ENCODE results near the gene SIL1.
"Not testable (repeated sequence)": the region's sequence is repeated elsewhere in the genome, so short reads cannot be mapped to it uniquely, and the experiment has no call there.

SIL1 gene

DNA sequence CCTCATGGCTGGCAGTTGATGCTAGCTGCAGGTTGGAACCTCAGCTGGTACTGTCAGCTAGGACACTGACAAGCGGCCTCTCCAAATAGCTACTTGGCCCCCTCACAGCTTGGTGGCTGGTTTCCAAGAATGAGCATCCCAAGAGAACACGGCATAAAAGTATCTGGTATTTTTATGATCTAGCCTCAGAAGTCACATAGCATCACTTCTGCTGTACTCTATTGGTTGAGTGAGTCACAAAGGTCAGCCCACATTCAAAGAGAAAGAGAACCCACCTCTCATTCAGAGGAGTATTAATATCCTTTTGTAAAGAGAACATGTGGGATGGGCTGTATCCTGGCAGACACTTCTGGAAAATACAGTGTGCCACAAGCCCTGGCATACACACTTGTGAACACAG is 6.0 kb upstream of the SIL1 start:
- DNase-seq (ENCODE audit: low read depth in 2 of 2), result no peak

- DNase-seq (ENCODE audit: low read depth in 2 of 2), result no peak
Observed at GRCh38 chr5:139199321-139199720, 1.2 kb upstream of the SIL1 start.

GRCh38 chr5:139196296-139196956 is 1.7 kb downstream of the SIL1 start:
- DNase-seq (ENCODE audit: low read depth in 2 of 2), result no peak

DNA sequence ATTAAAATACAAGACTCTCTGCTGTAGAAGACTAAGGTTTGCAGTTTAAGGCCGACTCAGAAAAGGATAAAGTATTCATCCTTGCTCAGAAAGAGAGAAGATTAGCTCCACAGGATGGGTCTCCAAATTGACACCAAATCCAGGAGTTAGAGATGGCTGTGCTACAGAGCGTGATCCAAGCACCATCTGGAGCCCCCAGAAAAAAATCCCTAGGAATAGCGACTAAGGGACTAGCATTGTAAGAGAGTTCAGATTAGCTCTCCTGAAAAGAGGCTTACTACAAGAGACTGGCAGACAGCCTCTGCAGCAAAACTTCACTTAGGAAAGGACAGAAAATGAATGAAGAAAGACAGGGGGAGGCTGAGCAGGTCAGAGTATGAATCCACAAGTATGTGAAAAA is 3.7 kb downstream of the SIL1 start:
- DNase-seq (ENCODE audit: low read depth in 2 of 2), result no peak

DNA sequence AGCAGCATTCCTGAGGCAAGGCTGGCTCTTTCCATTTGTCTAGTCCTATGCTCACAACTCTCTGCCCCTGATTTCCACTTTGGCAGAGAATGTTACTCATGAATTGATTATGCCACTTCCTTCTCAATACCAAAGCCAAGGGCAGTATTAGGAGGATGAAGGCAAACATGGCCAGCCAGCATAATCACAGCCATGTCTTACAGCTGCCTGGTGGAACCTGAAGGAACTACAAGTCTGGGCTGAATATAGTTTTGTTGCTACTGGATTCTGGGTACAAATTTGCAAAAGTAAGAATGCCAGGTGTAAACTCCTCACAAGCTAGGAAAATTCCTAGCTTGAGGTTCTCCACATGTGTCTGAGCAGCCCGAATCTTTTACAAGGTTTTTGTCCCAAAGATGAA is 4.2 kb downstream of the SIL1 start:
- DNase-seq (ENCODE audit: low read depth in 2 of 2), result no peak

GRCh38 chr5:139192906-139193305 is 5.3 kb downstream of the SIL1 start:
- not testable (repeated sequence) for DNase-seq (ENCODE audit: low read depth in 2 of 2)

GRCh38 chr5:139191954-139192353 is 6.2 kb downstream of the SIL1 start:
- DNase-seq (ENCODE audit: low read depth in 2 of 2), result not testable (repeated sequence)

DNA sequence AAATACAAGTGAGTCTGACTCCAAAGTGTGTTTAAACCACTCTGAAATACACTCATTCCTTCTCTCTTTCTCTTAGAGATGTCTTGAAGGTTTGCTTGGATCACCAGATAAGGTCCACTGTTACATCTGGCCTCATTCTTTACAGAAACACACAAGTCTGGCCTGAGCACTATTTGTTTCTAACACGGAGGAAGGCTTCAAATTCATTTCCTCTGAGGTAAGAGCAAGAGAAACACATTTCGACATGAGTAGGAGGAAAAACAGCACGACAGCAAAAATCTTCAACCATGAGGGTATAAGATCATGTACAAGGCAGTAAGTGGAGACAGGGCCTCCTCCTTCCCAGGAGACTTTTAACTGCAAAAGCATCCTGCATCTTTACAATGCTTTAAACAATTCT is 8.0 kb downstream of the SIL1 start:
- no peak for DNase-seq (ENCODE audit: low read depth in 2 of 2)

DNA sequence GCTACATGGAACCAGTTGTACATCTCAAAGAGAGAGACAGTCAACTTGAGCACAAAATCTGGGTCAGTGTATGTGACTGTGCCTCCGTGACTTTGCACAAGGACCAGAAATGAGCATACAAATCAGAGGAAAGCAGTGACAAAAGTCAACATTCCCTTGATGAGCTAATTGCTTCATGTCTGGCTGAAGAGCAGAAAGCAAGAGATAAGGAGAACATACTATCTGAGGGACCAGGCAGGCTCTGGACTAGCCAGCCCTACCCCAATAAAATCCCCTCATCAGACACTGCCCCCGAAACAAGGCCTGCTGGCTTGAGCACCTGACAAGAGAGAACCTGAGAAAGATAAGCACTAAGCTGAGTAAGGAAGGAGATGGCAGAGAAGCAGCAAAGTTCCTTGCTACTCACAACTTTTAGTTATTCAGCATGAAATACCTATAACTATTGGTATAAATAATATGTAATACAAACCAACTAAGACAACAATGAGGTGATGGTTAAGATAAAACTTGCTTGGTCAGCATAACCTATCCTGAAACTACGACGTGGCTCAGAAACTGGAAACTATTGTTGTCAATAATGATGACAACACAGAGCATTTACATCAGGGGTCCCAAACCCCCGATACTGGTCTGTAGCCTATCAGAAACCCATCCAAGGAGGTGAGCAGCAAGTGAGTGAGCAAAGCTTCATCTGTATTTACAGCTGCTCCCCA is 9.5 kb downstream of the SIL1 start:
- no peak for DNase-seq (ENCODE audit: low read depth in 2 of 2)

DNA sequence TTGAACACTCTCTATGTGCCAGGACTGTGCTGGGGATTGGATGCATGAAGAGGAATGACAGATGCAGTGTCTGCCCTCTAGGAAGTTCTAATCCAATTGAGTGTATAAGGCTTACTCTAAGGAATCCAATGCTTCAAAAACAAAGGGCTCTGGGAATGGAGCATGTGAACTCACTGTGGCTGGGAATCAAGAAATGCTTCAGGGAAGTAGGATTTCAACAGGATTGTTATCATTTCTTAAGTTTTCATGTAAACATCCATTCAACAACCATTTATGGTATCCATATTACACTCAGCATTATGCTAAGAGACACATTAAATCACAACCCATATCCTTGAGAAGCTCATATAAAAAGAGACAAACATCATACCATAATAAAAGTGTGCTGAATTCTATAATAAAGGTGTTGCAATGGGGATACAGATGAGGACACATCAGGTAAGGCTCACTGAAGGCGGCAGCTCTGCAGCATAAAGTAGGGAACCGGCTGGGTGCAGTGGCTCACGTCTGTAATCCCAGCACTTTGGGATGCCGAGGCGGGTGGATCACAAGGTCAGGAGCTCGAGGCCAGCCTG is 11.3 kb downstream of the SIL1 start:
- DNase-seq (ENCODE audit: low read depth in 2 of 2), result no peak

DNA sequence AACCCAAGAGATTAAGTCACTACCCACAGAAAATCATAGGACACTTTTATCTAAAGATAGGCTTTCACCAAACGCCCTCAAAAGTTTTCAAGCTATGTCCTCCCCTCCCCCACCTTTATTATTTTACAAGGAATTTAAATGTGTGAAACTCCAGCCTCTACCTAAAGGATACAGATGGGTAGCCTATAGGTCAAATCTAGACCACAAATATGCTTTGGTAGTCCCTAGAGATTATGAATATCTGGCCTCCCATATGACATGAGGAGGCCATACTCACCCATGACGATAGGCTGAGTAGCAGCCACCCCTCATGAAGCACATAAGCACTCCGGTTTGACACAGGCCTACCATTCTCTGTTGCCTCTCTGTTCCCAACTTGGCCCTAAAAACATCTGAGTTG is 11.9 kb downstream of the SIL1 start:
- DNase-seq (ENCODE audit: low read depth in 2 of 2), result no peak

GRCh38 chr5:139185589-139185988 is 12.6 kb downstream of the SIL1 start:
- no peak for DNase-seq (ENCODE audit: low read depth in 2 of 2)

GRCh38 chr5:139183502-139183901 is 14.7 kb downstream of the SIL1 start:
- no peak for DNase-seq (ENCODE audit: low read depth in 2 of 2)

- no peak for DNase-seq (ENCODE audit: low read depth in 2 of 2)
Observed at GRCh38 chr5:139182528-139183296, 15.5 kb downstream of the SIL1 start.

DNA sequence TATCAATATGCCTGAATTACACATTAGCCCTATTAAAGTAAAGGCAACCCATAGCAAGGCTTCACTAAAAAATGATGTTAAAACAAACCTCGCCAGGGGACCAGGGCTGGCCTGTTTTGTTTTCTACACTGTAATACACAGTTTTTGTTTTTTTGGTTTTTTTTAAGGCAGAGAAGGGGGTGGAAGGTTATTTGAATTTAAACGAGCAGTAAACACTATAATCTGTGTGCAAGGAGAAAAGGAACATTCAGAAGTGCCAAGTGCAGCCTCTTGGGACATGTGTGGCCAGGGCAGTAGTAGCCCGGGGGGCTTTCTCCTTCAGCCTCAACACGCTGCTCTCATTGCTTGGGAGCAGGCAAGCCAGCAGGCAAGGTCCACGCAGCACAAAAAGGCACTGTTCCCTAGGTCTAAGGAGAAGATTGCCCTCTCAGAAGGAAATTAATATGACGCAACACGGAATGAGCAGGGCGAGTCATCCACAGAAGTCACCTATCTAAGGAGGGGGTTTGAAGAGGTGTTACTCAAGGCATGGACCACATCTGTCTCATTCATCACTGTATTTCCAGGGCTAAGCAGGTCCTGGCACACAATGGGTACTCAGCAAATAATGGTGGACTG is 16.2 kb downstream of the SIL1 start:
- DNase-seq (ENCODE audit: low read depth in 2 of 2), result no peak

DNA sequence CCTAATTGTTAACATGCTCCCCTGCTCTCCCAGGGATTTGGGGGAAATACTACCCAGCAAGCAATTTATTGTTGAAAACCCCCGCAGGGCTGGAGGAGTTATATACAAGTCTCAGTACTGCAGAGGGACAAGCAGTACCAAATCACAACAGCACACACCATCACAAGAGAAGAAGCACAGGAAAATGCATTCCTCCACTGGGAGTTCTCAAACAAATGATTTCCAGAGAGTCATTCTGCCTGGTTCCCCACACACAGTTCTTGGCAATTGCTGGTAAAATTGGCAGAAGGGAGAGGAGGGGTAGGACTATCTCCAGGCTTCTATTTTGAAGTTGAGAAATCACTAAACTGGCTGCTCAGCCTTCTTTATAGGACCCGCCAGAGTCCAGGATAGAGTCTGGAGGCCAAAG is 16.8 kb downstream of the SIL1 start:
- DNase-seq (ENCODE audit: low read depth in 2 of 2), result no peak

DNA sequence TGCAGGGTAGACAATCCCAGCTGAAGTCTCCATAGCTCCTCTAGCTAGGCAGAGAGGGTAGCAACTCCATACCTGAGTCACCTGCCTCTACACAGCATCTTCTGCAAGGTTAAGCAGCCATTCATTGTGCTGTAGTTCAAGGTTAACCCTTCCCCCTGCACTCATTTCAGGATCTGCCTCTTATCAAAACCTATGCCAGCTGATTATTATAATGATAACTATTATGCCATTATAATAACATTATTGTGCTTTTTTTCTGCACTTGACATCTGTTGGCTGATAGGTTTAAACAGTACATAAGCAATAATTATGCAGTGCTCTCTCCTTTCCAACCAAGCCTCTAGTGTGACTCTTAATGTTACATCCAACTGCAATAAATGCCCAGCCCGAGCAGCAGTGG is 17.3 kb downstream of the SIL1 start:
- no peak for DNase-seq (ENCODE audit: low read depth in 2 of 2)

DNA sequence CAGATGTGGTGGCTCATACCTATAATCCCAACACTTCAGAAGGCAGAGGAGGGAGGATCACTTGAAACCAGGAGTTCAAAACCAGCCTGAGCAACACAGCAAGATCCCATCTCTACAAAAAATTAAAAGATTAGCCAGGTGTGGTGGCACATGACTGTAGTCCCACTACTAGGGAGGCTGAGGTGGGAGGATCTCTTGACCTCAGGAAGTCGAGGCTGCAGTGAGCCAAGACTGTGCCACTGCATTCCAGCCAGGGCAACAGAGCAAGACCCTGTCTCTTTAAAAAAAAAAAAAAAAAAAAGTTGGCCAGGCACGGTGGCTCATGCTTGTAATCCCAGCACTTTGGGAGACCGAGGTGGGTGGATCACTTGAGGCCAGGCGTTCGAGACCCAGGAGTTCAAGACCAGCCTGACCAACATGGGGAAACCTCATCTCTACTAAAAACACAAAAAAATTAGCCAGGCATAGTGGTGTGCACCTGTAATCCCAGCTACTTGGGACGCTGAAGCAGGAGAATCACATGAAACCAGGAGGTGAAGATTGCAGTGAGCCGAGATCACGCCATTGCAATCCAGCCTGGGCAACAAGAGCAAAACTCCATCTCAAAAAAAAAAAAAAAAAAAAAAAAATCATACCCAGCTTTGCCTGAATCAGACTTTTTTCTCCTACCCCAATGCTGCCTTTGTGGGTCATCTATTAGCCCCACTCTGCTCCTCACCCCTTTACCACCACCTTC is 18.2 kb downstream of the SIL1 start:
- not testable (repeated sequence) for DNase-seq (ENCODE audit: low read depth in 2 of 2)

GRCh38 chr5:139178935-139179334 is 19.2 kb downstream of the SIL1 start:
- no peak for DNase-seq (ENCODE audit: low read depth in 2 of 2)

GRCh38 chr5:139178589-139178917 is 19.6 kb downstream of the SIL1 start:
- no peak for DNase-seq (ENCODE audit: low read depth in 2 of 2)

DNA sequence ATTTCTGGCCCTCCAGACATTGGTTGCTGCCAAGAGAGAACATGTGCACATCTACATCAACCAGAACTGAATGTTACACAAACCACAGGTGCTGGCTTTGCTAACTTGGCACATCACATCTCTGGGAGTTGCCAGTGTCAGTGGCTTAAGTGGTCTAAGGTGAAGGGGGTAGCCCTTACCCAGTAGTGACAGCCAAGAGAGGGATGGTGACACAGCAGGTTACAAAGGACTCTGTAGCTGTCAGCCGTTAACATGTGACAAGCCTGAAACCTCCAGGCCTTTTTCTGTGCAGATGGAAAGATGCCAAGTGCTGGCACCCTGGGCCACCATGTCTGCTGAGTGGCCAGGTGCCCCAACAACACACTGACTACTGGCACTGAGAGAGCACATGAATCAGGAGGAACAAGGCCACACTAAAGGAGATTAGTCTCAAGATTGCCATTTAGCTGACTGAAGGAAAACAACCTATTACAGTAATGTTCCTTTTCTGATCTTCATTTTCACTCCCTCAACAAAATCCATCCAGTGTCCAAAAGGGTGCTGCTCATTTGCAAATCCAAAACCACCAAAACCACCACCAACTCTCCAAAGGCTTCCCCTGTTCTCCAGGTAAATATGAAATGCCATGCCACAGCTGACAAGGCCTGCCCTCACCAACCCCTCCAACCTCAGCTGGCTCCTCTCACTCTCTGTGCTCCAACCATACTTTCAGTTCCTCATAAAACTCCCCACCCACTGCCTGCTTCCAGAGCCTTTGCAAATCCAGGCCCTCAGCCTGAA is 20.2 kb downstream of the SIL1 start:
- DNase-seq (ENCODE audit: low read depth in 2 of 2), result no peak

Data from stimulated activated CD8-positive, alpha-beta memory T cell treated with anti-CD3 and anti-CD28 coated beads, Interleukin-15, amount 100 ng/mL, for 48 hours (primary cell).